ENCODE results near the gene AFF2. TPM values are rescaled to one million over a fixed set of nuclear protein-coding genes. Genes with fewer than 3 reads are reported as not detected.

AFF2 gene
- total RNA-seq, 1 donor from 2014 or later, result 0.06 TPM

- no peak for TF ChIP-seq CTCF (conservative IDR thresholded peaks at IDR 0.05; ENCODE audit: low read depth, low read length)
- no peak overlapping the region for H3K4me3 ChIP-seq (ENCODE audit: low read depth, low read length)
- DNase-seq (ENCODE audit: low read depth), result no peak
These were observed 353.9 kb downstream of the AFF2 start for GRCh38 chrX:148854306-148854705.

- TF ChIP-seq CTCF (conservative IDR thresholded peaks at IDR 0.05; ENCODE audit: low read depth, low read length), result no peak
- no peak for DNase-seq (ENCODE audit: low read depth)
- H3K4me3 ChIP-seq (ENCODE audit: low read depth, low read length), result no peak overlapping the region
These were observed 356.1 kb downstream of the AFF2 start for GRCh38 chrX:148856505-148856904.

GRCh38 chrX:148865277-148866210 is 365.1 kb downstream of the AFF2 start:
- TF ChIP-seq CTCF (conservative IDR thresholded peaks at IDR 0.05; ENCODE audit: low read depth, low read length), result no peak
- no peak overlapping the region for H3K4me3 ChIP-seq (ENCODE audit: low read depth, low read length)
- no peak for DNase-seq (ENCODE audit: low read depth)

GRCh38 chrX:148867596-148867995 is 367.2 kb downstream of the AFF2 start:
- no peak for TF ChIP-seq CTCF (conservative IDR thresholded peaks at IDR 0.05; ENCODE audit: low read depth, low read length)
- DNase-seq (ENCODE audit: low read depth), result no peak
- H3K4me3 ChIP-seq (ENCODE audit: low read depth, low read length), result no peak overlapping the region

GRCh38 chrX:148871422-148872160 is 371.2 kb downstream of the AFF2 start:
- no peak for DNase-seq (ENCODE audit: low read depth)
- TF ChIP-seq CTCF (conservative IDR thresholded peaks at IDR 0.05; ENCODE audit: low read depth, low read length), result no peak
- no peak overlapping the region for H3K4me3 ChIP-seq (ENCODE audit: low read depth, low read length)

GRCh38 chrX:148872161-148872535 is 371.7 kb downstream of the AFF2 start:
- no peak for DNase-seq (ENCODE audit: low read depth)
- no peak overlapping the region for H3K4me3 ChIP-seq (ENCODE audit: low read depth, low read length)
- TF ChIP-seq CTCF (conservative IDR thresholded peaks at IDR 0.05; ENCODE audit: low read depth, low read length), result no peak

Measured in epithelial cell of proximal tubule (primary cell).